Esophagus muscularis mucosa (tissue), 4 donors: ENCODE measurements around the gene CD151.

Experiments used
- EP300 ChIP-seq: sonication (generic); formaldehyde crosslinking; IDR thresholded peaks from one replicate; pipeline ENCODE4 v1.6.1; 2017; ENCODE audit warnings: antibody characterized with exemption
- POLR2A ChIP-seq: fragments of 450-650 bp; IDR thresholded peaks from one replicate; pipeline ENCODE4 v1.6.1; 2017; ENCODE audit warnings: antibody characterized with exemption, moderate library complexity, mild to moderate bottlenecking, low read depth
- POLR2AphosphoS5 ChIP-seq, 2 donors: sonication (generic); formaldehyde crosslinking; IDR thresholded peaks; one replicate each; pipeline ENCODE4 v1.6.1; 2017; ENCODE audit warnings: antibody characterized with exemption in 2 of 2
- TF ChIP-seq, protein P1 (sequence below), 3 experiments: fragments of 200-600 bp in 2 of 3; fragments of 450-650 bp in 1 of 3; sonication (generic) in 2 of 3; IDR thresholded peaks; one replicate each; pipeline ENCODE4 v1.5.1; 2017 to 2019; ENCODE audit warnings: antibody characterized with exemption in 3 of 3, mild to moderate bottlenecking in 2 of 3, moderate library complexity in 1 of 3

DNA sequence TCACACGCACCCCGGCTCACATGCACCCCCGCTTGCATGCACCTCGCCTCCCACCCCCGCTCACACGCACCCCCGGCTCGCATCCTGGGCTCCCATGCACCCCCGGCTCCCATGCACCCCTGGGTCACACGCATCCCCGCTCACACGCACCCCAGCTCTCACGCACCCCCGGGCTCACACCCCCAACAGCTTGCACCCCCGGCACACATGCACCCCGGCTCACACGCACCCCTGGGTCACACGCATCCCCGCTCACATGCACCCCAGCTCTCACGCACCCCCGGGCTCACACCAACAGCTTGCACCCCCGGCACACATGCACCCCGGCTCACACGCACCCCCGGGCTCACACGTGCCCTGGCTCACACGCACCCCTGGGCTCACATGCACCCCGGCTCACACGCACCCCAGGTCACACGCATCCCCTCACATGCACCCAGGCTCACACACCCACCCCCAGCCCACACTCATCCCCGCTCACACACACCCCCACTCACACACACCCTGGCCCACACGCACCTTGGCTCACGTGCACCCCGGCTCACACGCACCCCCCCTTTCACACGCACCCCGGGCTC, 26.1 kb downstream of the CD151 start:
- TF ChIP-seq, protein P1, sequence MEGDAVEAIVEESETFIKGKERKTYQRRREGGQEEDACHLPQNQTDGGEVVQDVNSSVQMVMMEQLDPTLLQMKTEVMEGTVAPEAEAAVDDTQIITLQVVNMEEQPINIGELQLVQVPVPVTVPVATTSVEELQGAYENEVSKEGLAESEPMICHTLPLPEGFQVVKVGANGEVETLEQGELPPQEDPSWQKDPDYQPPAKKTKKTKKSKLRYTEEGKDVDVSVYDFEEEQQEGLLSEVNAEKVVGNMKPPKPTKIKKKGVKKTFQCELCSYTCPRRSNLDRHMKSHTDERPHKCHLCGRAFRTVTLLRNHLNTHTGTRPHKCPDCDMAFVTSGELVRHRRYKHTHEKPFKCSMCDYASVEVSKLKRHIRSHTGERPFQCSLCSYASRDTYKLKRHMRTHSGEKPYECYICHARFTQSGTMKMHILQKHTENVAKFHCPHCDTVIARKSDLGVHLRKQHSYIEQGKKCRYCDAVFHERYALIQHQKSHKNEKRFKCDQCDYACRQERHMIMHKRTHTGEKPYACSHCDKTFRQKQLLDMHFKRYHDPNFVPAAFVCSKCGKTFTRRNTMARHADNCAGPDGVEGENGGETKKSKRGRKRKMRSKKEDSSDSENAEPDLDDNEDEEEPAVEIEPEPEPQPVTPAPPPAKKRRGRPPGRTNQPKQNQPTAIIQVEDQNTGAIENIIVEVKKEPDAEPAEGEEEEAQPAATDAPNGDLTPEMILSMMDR (IDR thresholded peaks at IDR 0.05) = no peak
- no peak for TF ChIP-seq POLR2AphosphoS5 (IDR thresholded peaks at IDR 0.05)
- no peak for TF ChIP-seq POLR2A
- no peak for TF ChIP-seq EP300
